GM21360 (cell line): ENCODE data around the gene ZNF276.
"Not testable (repeated sequence)": the region's sequence is repeated elsewhere in the genome, so short reads cannot be mapped to it uniquely, and the experiment has no call there.

Source experiments
- ATAC-seq: cut with Tn5 transposase; IDR thresholded peaks from one replicate; pipeline ENCODE4 v1.9.1; 2021; ENCODE audit warnings: mild to moderate bottlenecking, moderate library complexity; ENCODE audit not compliant: unreplicated experiment

Gene ZNF276, protein sequence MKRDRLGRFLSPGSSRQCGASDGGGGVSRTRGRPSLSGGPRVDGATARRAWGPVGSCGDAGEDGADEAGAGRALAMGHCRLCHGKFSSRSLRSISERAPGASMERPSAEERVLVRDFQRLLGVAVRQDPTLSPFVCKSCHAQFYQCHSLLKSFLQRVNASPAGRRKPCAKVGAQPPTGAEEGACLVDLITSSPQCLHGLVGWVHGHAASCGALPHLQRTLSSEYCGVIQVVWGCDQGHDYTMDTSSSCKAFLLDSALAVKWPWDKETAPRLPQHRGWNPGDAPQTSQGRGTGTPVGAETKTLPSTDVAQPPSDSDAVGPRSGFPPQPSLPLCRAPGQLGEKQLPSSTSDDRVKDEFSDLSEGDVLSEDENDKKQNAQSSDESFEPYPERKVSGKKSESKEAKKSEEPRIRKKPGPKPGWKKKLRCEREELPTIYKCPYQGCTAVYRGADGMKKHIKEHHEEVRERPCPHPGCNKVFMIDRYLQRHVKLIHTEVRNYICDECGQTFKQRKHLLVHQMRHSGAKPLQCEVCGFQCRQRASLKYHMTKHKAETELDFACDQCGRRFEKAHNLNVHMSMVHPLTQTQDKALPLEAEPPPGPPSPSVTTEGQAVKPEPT

DNA sequence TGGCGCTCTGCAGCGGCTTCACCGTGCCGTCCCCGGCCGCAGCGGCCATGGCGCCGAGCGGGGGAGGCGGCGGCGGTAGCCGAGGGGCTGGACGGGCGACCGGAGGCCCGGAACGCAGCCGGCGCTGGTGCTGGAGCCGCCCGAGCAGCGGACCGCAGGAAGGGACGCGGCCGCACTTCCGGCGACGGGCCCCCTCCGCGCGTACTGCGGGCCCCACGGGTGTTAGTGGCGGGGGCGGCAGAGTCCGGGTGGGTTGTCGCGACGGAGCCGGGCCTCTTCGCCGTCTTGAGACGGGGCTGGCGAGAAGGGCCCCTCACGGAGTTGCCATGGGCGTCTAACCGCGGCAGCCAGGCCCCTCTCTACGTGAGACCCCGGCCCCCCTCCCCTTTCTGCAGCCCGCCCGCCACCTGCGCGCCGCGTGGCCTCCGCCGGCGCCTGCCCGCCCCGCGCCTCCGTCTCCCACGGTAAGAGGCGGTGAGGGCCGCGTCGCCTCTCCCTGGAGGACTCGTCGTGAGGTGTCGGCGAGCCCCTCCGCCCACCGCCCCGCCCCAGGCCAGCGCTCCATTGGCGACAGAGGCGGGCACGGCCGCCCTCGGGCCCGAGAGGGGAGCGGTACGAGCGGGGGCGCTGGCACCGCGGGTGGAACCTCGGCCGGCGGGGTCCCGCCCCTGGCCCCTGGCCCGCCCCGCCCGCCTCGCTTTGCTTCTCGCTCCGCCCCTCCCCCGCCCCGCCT is at the start of gene ZNF276, which contains the start of gene VPS9D1:
Gene ZNF276, plus strand, starts transcription at position 725 of the 733 bp plus-strand sequence. CDS start 104 bp downstream, outside the sequence.
Gene VPS9D1, minus strand, starts transcription at position 86 of the 733 bp plus-strand sequence. Its CDS starts 37 bp downstream, at position 49.
- peak; percentile 46 for ATAC-seq

DNA sequence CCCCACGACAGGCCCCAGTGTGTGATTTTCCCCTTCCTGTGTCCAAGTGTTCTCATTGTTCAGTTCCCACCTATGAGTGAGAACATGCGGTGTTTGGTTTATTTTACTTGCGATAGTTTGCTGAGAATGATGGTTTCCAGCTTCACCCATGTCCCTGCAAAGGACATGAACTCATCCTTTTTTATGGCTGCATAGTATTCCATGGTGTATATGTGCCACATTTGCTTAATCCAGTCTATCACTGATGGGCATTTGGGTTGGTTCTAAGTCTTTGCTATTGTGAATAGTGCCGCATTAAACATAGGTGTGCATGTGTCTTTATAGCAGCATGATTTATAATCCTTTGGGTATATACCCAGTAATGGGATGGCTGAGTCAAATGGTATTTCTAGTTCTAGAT is 49.8 kb upstream of the ZNF276 start:
- not testable (repeated sequence) for ATAC-seq

DNA sequence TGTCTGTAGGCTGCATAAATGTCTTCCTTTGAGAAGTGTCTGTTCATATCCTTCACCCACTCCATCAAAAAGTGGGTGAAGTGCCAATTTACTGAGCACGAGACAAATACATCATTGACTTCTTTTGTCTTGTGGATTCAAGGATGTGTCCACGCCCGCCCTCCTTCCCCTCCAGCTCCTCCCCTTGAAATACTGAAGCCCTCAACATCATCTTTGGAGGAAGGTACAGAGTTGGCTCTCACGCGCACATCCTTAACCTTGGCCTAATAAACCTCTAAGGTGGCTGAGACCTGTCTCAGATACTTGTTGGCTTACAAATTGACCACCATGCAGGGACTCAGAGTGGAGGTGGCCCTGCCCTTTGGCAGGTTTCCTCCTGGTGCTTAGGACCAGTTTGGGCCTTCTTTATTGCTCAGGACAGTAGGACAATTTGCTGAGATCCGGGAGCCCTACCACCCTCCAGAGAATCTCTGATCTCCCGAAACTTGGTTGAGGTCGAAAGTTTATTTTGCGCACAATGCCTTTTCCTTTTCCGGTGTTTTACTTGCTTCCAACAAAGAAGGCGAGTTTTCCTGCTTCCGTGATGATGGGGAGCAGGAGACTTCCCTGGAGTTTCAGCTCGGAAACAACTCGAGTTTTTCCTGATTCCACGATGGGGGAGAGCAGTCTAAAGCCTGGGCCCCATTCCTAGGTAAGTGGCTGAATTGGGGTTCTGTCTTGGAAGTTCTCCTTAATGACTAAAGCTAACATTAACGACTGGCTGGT is 49.0 kb upstream of the ZNF276 start:
- no peak for ATAC-seq

GRCh38 chr16:89678258-89678657 is 43.1 kb upstream of the ZNF276 start:
- ATAC-seq = no peak

- ATAC-seq = no peak
Observed at GRCh38 chr16:89685916-89686315, 35.4 kb upstream of the ZNF276 start.

DNA sequence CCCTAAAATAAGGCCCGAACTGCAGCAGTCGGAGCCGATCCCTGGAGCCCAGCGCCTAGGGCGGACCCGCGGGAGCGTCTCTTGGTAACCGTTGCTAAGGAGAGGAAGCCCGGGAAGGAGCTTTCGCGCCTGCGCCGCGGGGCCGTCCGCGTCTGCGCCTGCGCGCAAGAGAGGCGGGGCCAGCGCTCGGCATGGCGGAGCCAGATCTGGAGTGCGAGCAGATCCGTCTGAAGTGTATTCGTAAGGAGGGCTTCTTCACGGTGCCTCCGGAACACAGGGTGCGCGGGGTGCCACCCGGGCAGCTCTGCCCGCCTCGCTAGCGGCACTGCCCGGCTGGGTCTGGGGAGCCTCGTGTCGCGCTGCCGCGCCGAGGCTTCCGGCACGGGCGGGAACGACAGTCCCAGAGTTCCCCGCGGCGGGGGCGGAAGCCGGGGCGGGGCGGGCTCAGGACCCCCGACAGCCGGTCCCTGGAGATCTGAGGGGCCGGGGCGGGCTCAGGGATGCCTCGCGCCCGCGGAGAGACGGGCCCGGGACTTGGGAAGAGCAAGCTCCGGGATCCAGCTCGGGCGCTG is 34.7 kb upstream of the ZNF276 start, which contains the start of gene CDK10:
Gene CDK10, plus strand, starts transcription at position 170 of the 572 bp plus-strand sequence. Its CDS starts 22 bp downstream, at position 192.
- peak; percentile 77 for ATAC-seq

GRCh38 chr16:89687092-89687940 is 34.0 kb upstream of the ZNF276 start:
- ATAC-seq = peak; percentile 11

DNA sequence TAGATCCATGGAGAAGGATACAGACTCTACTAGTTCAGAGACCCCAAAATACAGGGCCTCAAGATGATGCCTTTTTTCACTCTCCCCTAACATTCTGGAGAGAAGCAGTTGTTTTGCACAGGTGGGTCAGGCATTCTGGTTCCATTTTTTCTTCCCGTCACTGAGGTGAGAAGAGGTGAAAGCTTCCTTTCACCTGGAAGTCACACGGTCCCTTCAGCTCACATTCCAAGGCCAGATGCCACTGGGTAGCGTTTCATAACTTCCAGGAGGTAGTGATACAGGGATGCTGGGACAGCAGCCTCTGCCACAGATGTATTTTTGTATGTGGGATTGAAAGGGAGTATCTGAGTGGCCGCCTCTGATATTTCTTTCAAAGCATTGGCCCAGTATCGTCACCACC is 32.9 kb upstream of the ZNF276 start:
- ATAC-seq = no peak

DNA sequence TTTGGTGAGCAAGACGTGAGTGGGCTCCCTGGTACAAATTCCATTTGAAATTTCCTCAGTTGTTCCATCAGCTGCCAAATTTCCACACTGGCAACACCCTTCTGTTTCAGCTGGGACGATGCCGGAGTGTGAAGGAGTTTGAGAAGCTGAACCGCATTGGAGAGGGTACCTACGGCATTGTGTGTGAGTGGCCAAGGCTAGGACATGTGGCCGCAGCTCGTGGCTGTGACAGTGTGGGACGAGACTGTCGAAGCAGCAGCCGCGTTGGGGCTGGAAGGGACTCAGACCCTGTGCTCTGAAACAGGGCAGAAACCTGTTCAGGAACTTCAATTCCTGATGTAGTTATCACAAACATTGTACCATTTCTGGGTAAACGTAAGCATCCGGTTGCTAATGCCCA is 32.2 kb upstream of the ZNF276 start:
- no peak for ATAC-seq

- not testable (repeated sequence) for ATAC-seq
Observed at GRCh38 chr16:89689621-89690020, 31.7 kb upstream of the ZNF276 start.

DNA sequence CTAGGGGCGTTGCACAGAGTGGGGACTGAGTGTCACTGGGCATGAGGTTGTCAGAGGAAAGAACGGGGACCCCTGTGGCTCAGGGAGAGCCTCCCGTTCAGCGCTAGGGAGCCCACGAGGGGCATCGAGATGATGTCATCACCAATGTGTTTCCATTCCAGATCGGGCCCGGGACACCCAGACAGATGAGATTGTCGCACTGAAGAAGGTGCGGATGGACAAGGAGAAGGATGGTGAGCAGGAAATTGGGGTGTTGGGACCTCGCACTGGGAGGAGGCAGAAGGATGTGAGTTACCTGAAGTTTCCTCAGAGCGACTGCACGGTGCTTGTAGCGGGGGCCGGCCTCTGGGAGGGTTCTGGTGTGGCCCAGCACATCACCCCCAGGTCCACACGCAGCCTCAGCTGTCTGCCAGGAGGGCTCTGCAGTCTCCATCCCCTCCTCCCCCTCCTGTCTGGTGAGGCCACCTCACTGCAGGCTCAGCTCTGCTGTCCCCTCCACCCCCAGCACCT is 30.9 kb upstream of the ZNF276 start:
- no peak for ATAC-seq

GRCh38 chr16:89691231-89691985 is 29.9 kb upstream of the ZNF276 start:
- ATAC-seq = no peak

GRCh38 chr16:89691986-89692569 is 29.3 kb upstream of the ZNF276 start:
- ATAC-seq = no peak

GRCh38 chr16:89693289-89693731 is 28.0 kb upstream of the ZNF276 start:
- ATAC-seq = no peak

DNA sequence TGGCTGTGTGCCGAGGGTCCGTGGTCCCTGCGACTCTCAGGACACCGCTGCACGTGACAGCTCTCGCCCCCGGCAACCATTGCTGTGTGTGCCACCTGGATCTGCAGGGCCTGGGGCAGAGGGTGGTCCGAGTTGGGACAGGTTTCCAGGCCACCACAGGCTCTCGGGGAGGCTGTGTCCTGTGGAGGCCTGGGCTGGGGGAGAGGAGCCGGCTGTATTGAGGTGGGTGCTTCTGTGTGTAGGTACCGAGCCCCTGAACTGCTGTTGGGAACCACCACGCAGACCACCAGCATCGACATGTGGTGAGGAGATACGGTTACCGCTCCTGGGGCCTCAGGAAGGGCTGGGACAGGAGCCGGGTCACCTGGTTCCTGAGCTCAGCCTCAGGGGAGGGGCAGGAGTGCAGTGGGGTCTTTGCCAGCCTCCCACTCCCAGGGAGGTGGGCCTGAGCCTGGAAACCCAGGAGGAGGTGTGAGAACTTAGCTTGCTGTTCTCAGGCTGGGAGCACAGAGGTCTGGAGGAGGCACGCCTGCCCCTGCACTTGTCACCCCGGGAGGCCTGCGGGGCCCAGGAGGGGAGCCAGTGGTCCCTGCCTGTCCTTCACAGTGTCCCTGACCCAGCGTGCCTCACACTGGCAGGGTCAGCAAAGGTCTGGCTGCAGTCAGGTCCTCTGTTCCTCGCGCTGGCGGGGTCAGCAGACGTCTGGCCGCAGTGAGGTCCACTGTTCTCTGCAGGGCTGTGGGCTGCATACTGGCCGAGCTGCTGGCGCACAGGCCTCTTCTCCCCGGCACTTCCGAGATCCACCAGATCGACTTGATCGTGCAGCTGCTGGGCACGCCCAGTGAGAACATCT is 27.2 kb upstream of the ZNF276 start:
- ATAC-seq = no peak

- ATAC-seq = not testable (repeated sequence)
Observed at GRCh38 chr16:89694784-89695085, 26.6 kb upstream of the ZNF276 start.
